ENCODE data around the gene IFT43. TPM values are rescaled to one million over a fixed set of nuclear protein-coding genes. Genes with fewer than 3 reads are reported as not detected.
A peak's percentile ranks its signal among the peaks of the same experiment; 100 is the strongest.

The IFT43 gene
- polyA plus RNA-seq, 1 of the 3 experiments (the other 2 are of a cell fraction) = 78.8 TPM

DNA sequence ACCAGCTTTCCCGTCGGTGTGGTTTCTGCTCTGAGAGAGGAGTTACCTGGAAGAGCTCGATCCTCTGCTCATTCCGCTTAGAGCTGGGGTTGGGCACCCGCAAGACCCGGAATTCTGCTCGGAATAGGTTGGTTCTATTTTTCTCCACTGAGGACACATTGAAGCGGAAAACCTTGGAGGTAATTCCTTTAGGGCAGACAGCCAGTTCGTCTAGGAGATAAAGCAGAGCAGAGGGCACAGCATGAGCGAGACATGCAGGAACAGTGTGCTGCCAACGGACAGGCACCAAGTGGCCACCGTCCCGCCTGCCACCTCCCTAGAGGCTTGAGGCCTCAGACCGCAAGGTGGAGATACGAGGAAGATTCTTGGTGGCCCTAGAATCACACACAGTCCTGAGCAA is 14.1 kb upstream of the IFT43 start:
- Histone ChIP-seq H3K36me3 (replicated peaks in 1 of 2; ENCODE audit: control insufficient read depth in 1 of 2, insufficient read depth in 2 of 2, low read length in 1 of 2) (no peaks in the 10 kb centered on the region), H3K9me2 (no peaks in the 10 kb centered on the region), H3K9me3 (no peaks in the 10 kb centered on the region), H3F3A (replicated peaks; ENCODE audit: insufficient read depth) (no peaks in the 10 kb centered on the region), H3K27ac (ENCODE audit: low read depth in 2 of 2, low read length in 1 of 2) (peak overlapping the region in 1 of 2 experiments; percentile 90; a peak in 1 of 4 replicates), H4K20me1 (ENCODE audit: insufficient read depth) (no peaks in the 10 kb centered on the region), H3K79me2 (ENCODE audit: insufficient read depth) (no peaks in the 10 kb centered on the region), H3K9ac (no peak overlapping the region), H2AFZ (ENCODE audit: low read depth) (no peak overlapping the region), H3K4me2 (no peak overlapping the region), H3K27me3 (ENCODE audit: insufficient read depth) (no peaks in the 10 kb centered on the region), H3K4me3 (ENCODE audit: low read depth in 2 of 2, low read length in 1 of 2) (no peak overlapping the region), H3K4me1 (ENCODE audit: control insufficient read depth in 1 of 2, insufficient read depth in 2 of 2, low read depth in 1 of 2, low read length in 1 of 2) (peaks cover 0 to 23% of the 10 kb centered on the region in 2 experiments; a peak in 2 of 4 replicates)
- TF ChIP-seq SMC3 (IDR thresholded peaks at IDR 0.05; ENCODE audit: low read depth, low read length) (no peak), PBX3 (IDR thresholded peaks at IDR 0.05) (no peak), JUND (IDR thresholded peaks at IDR 0.05) (no peak), MXI1 (IDR thresholded peaks at IDR 0.05; ENCODE audit: low read depth, low read length) (no peak), NFIC (IDR thresholded peaks at IDR 0.05; ENCODE audit: borderline replicate concordance) (no peak), REST (IDR thresholded peaks at IDR 0.05; ENCODE audit: low read depth, low read length) (no peak), NRF1 (IDR thresholded peaks at IDR 0.05; ENCODE audit: low read depth, low read length) (no peak), GATA2 (CRISPR knock-in tag; IDR thresholded peaks at IDR 0.05) (no peak)
- TF ChIP-seq, protein P1, sequence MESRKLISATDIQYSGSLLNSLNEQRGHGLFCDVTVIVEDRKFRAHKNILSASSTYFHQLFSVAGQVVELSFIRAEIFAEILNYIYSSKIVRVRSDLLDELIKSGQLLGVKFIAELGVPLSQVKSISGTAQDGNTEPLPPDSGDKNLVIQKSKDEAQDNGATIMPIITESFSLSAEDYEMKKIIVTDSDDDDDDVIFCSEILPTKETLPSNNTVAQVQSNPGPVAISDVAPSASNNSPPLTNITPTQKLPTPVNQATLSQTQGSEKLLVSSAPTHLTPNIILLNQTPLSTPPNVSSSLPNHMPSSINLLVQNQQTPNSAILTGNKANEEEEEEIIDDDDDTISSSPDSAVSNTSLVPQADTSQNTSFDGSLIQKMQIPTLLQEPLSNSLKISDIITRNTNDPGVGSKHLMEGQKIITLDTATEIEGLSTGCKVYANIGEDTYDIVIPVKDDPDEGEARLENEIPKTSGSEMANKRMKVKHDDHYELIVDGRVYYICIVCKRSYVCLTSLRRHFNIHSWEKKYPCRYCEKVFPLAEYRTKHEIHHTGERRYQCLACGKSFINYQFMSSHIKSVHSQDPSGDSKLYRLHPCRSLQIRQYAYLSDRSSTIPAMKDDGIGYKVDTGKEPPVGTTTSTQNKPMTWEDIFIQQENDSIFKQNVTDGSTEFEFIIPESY (IDR thresholded peaks at IDR 0.05; ENCODE audit: borderline replicate concordance, low read depth) = no peak
- WGBS (ENCODE audit: low lambda C conversion rate) = 93% methylated on average over 13 of the region's 15 CpGs
- POLR2A ChIA-PET = no interaction called here
- CTCF ChIA-PET = interaction anchor here (1.3 to 19.6 kb wide), 4 partner anchors 9 to 262 kb away, joined by 4 to 550 read pairs (median 34); partner anchors contain the start of gene TGFB3
- no peak for DNase-seq

Measured in SK-N-SH (cell line).